HCT116 (cell line): Measurements from ENCODE around the gene YIPF2.
"Not testable (repeated sequence)": the region's sequence is repeated elsewhere in the genome, so short reads cannot be mapped to it uniquely, and the experiment has no call there.

Experiments
- EGR1 ChIP-seq: IDR thresholded peaks from 2 replicates; pipeline ENCODE4 v1.6.1; 2012; ENCODE audit warnings: low read depth
- EZH2 ChIP-seq: fragments of 200-600 bp; sonication (generic); IDR thresholded peaks from 2 replicates; pipeline ENCODE4 v1.6.1; 2017; ENCODE audit warnings: antibody characterized with exemption, mixed run types
- FOSL1 ChIP-seq: IDR thresholded peaks from 2 replicates; pipeline ENCODE4 v1.6.1; 2012; ENCODE audit warnings: low read depth
- SIN3A ChIP-seq: IDR thresholded peaks from 2 replicates; pipeline ENCODE4 v1.6.1; 2012; ENCODE audit warnings: low read depth
- YY1 ChIP-seq: IDR thresholded peaks from 2 replicates; pipeline ENCODE4 v1.6.1; 2011; ENCODE audit warnings: low read length, low read depth, moderate library complexity, mild to moderate bottlenecking; ENCODE audit not compliant: insufficient replicate concordance; ENCODE audit errors: extremely low read depth
- TF ChIP-seq, protein P1 (sequence below), 3 experiments: fragments of 200-600 bp in 1 of 3; sonication (generic) in 1 of 3; IDR thresholded peaks in 2 of 3; conservative IDR thresholded peaks in 1 of 3; 2 replicates each; pipeline ENCODE4 v1.5.1; 2012 to 2017; ENCODE audit warnings: low read depth in 2 of 3, low read length in 2 of 3, antibody characterized with exemption in 1 of 3, borderline replicate concordance in 1 of 3, control low read depth in 1 of 3, mild to moderate bottlenecking in 1 of 3, mixed read lengths in 1 of 3, mixed run types in 1 of 3, moderate library complexity in 1 of 3; ENCODE audit not compliant: insufficient read depth in 1 of 3

- TF ChIP-seq, protein P1, sequence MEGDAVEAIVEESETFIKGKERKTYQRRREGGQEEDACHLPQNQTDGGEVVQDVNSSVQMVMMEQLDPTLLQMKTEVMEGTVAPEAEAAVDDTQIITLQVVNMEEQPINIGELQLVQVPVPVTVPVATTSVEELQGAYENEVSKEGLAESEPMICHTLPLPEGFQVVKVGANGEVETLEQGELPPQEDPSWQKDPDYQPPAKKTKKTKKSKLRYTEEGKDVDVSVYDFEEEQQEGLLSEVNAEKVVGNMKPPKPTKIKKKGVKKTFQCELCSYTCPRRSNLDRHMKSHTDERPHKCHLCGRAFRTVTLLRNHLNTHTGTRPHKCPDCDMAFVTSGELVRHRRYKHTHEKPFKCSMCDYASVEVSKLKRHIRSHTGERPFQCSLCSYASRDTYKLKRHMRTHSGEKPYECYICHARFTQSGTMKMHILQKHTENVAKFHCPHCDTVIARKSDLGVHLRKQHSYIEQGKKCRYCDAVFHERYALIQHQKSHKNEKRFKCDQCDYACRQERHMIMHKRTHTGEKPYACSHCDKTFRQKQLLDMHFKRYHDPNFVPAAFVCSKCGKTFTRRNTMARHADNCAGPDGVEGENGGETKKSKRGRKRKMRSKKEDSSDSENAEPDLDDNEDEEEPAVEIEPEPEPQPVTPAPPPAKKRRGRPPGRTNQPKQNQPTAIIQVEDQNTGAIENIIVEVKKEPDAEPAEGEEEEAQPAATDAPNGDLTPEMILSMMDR (IDR thresholded peaks at IDR 0.05 in 2 of 3, conservative IDR thresholded peaks at IDR 0.05 in 1 of 3; ENCODE audit: borderline replicate concordance in 1 of 3, insufficient read depth in 1 of 3, low read depth in 2 of 3, low read length in 2 of 3) = not testable (repeated sequence)
- not testable (repeated sequence) for TF ChIP-seq YY1, EZH2, EGR1, FOSL1, SIN3A
Measured at GRCh38 chr19:10943412-10943811, 15.0 kb upstream of the YIPF2 start.
